ENCODE data around the gene NDFIP1.

The NDFIP1 gene

GRCh38 chr5:142191776-142192175 is 83.2 kb downstream of the NDFIP1 start:
- H3K4me3 ChIP-seq (ENCODE audit: low read depth, low read length): no peak overlapping the region
- H3K27ac ChIP-seq (ENCODE audit: low read depth, low read length): no peak overlapping the region
- H3K9me3 ChIP-seq (ENCODE audit: control insufficient read depth, insufficient read depth, low read length): no peaks in the 10 kb centered on the region
- no peak overlapping the region for H3K9ac ChIP-seq (ENCODE audit: low read depth, low read length)
- H3K36me3 ChIP-seq (ENCODE audit: control insufficient read depth, insufficient read depth, low read length): no peaks in the 10 kb centered on the region
- no peaks in the 10 kb centered on the region for H3K27me3 ChIP-seq (ENCODE audit: control insufficient read depth, insufficient read depth, low read length)
- H3K4me1 ChIP-seq (ENCODE audit: control insufficient read depth, insufficient read depth, low read length): peaks cover 6% of the 10 kb centered on the region

DNA sequence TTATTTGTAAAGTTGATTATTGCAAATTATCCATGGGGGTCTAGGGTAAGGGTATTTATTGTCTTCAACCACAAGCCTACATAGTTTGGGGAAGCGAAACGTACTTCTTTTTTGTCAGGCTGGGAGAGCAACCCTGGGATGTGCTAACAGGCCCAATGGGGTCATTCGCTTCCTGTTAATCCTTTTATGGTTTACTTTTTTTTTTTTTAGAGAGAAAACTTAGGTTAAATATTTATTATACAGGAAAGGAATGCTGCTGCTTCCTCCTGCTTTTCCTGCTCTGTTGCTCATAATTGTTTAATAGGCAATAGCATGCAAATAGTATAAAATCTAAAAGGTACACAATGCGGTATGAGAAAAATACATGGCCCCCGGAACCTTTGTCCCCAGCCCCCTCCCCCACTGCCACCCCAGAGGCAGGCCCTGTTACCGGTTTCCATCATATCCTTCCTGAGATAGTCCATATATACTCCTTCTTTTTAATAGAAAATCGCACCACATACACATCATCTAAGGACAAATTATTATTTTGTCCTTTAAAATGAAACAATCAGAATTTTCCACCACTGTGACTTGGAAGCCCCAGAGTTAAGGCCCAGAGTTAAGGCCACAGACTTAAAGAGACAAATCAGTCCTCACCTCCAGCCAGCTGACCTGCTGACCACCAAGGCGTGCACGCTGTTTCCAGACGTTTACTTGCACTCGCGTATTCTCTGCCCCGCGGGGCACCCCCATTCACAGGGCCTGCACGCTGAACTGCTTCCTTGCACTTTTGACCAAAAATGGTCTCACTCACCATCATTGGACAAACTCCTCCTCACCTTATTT is 83.9 kb downstream of the NDFIP1 start:
- no peak overlapping the region for H3K9ac ChIP-seq (ENCODE audit: low read depth, low read length)
- no peak overlapping the region for H3K27ac ChIP-seq (ENCODE audit: low read depth, low read length)

GRCh38 chr5:142193114-142193428 is 84.5 kb downstream of the NDFIP1 start:
- H3K36me3 ChIP-seq (ENCODE audit: control insufficient read depth, insufficient read depth, low read length): no peaks in the 10 kb centered on the region
- H3K9ac ChIP-seq (ENCODE audit: low read depth, low read length): no peak overlapping the region
- no peak overlapping the region for H3K27ac ChIP-seq (ENCODE audit: low read depth, low read length)
- peaks cover 12% of the 10 kb centered on the region for H3K4me1 ChIP-seq (ENCODE audit: control insufficient read depth, insufficient read depth, low read length)
- no peaks in the 10 kb centered on the region for H3K27me3 ChIP-seq (ENCODE audit: control insufficient read depth, insufficient read depth, low read length)
- H3K4me3 ChIP-seq (ENCODE audit: low read depth, low read length): no peak overlapping the region
- no peaks in the 10 kb centered on the region for H3K9me3 ChIP-seq (ENCODE audit: control insufficient read depth, insufficient read depth, low read length)

More for the DNA sequence above, 83.9 kb downstream of the NDFIP1 start:
- no peaks in the 10 kb centered on the region for H3K27me3 ChIP-seq (ENCODE audit: control insufficient read depth, insufficient read depth, low read length)
- H3K4me1 ChIP-seq (ENCODE audit: control insufficient read depth, insufficient read depth, low read length): peaks cover 9% of the 10 kb centered on the region
- no peaks in the 10 kb centered on the region for H3K9me3 ChIP-seq (ENCODE audit: control insufficient read depth, insufficient read depth, low read length)
- H3K36me3 ChIP-seq (ENCODE audit: control insufficient read depth, insufficient read depth, low read length): no peaks in the 10 kb centered on the region
- no peak overlapping the region for H3K4me3 ChIP-seq (ENCODE audit: low read depth, low read length)

DNA sequence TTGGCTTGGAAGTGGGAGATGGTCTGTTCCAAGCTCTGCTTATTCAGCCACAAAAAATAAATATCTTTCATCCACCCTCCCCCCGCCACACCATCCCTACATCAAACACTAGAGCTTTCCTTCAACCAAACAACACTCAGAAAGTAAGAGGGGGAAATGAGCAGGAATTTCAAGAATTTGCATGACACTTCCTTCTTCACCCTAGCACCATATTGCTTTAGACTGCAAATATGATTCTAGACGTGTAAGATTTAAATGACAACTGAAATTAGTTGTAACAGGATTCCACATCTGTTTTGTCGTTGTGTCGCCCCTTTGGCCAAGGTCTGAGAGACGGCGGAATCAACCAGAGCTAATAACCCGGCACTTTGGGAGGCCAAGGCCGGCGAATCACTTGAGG is 88.5 kb downstream of the NDFIP1 start:
- Histone ChIP-seq H3K27me3 (ENCODE audit: control insufficient read depth, insufficient read depth, low read length) (no peaks in the 10 kb centered on the region), H3K9me3 (ENCODE audit: control insufficient read depth, insufficient read depth, low read length) (no peaks in the 10 kb centered on the region), H3K4me1 (ENCODE audit: control insufficient read depth, insufficient read depth, low read length) (peaks cover 12% of the 10 kb centered on the region), H3K36me3 (ENCODE audit: control insufficient read depth, insufficient read depth, low read length) (no peaks in the 10 kb centered on the region), H3K4me3 (ENCODE audit: low read depth, low read length) (no peak overlapping the region), H3K9ac (ENCODE audit: low read depth, low read length) (no peak overlapping the region), H3K27ac (ENCODE audit: low read depth, low read length) (no peak overlapping the region)

GRCh38 chr5:142197781-142198180 is 89.2 kb downstream of the NDFIP1 start:
- Histone ChIP-seq H3K9ac (ENCODE audit: low read depth, low read length) (no peak overlapping the region), H3K4me3 (ENCODE audit: low read depth, low read length) (no peak overlapping the region), H3K9me3 (ENCODE audit: control insufficient read depth, insufficient read depth, low read length) (no peaks in the 10 kb centered on the region), H3K27me3 (ENCODE audit: control insufficient read depth, insufficient read depth, low read length) (no peaks in the 10 kb centered on the region), H3K36me3 (ENCODE audit: control insufficient read depth, insufficient read depth, low read length) (no peaks in the 10 kb centered on the region), H3K27ac (ENCODE audit: low read depth, low read length) (no peak overlapping the region), H3K4me1 (ENCODE audit: control insufficient read depth, insufficient read depth, low read length) (peaks cover 12% of the 10 kb centered on the region)

GRCh38 chr5:142199388-142199787 is 90.8 kb downstream of the NDFIP1 start:
- H3K36me3 ChIP-seq (ENCODE audit: control insufficient read depth, insufficient read depth, low read length): no peaks in the 10 kb centered on the region
- no peaks in the 10 kb centered on the region for H3K27me3 ChIP-seq (ENCODE audit: control insufficient read depth, insufficient read depth, low read length)
- H3K4me3 ChIP-seq (ENCODE audit: low read depth, low read length): no peak overlapping the region
- H3K4me1 ChIP-seq (ENCODE audit: control insufficient read depth, insufficient read depth, low read length): peaks cover 12% of the 10 kb centered on the region
- no peak overlapping the region for H3K27ac ChIP-seq (ENCODE audit: low read depth, low read length)
- H3K9me3 ChIP-seq (ENCODE audit: control insufficient read depth, insufficient read depth, low read length): no peaks in the 10 kb centered on the region
- no peak overlapping the region for H3K9ac ChIP-seq (ENCODE audit: low read depth, low read length)

- no peaks in the 10 kb centered on the region for H3K36me3 ChIP-seq (ENCODE audit: control insufficient read depth, insufficient read depth, low read length)
- peaks cover 12% of the 10 kb centered on the region for H3K4me1 ChIP-seq (ENCODE audit: control insufficient read depth, insufficient read depth, low read length)
- no peak overlapping the region for H3K4me3 ChIP-seq (ENCODE audit: low read depth, low read length)
- H3K27me3 ChIP-seq (ENCODE audit: control insufficient read depth, insufficient read depth, low read length): no peaks in the 10 kb centered on the region; the same call in 1 of the 2 replicates
- H3K27ac ChIP-seq (ENCODE audit: low read depth, low read length): no peak overlapping the region
- H3K9me3 ChIP-seq (ENCODE audit: control insufficient read depth, insufficient read depth, low read length): no peaks in the 10 kb centered on the region
- no peak overlapping the region for H3K9ac ChIP-seq (ENCODE audit: low read depth, low read length)
These were observed 91.8 kb downstream of the NDFIP1 start for GRCh38 chr5:142200387-142200786.

GRCh38 chr5:142201471-142201887 is 92.9 kb downstream of the NDFIP1 start:
- Histone ChIP-seq H3K4me3 (ENCODE audit: low read depth, low read length) (no peak overlapping the region), H3K9ac (ENCODE audit: low read depth, low read length) (no peak overlapping the region), H3K36me3 (ENCODE audit: control insufficient read depth, insufficient read depth, low read length) (no peaks in the 10 kb centered on the region), H3K9me3 (ENCODE audit: control insufficient read depth, insufficient read depth, low read length) (no peaks in the 10 kb centered on the region), H3K27me3 (ENCODE audit: control insufficient read depth, insufficient read depth, low read length) (no peaks in the 10 kb centered on the region; the same call in 1 of the 2 replicates), H3K4me1 (ENCODE audit: control insufficient read depth, insufficient read depth, low read length) (peaks cover 12% of the 10 kb centered on the region), H3K27ac (ENCODE audit: low read depth, low read length) (no peak overlapping the region)

- no peaks in the 10 kb centered on the region for H3K36me3 ChIP-seq (ENCODE audit: control insufficient read depth, insufficient read depth, low read length)
- no peak overlapping the region for H3K27ac ChIP-seq (ENCODE audit: low read depth, low read length)
- H3K4me1 ChIP-seq (ENCODE audit: control insufficient read depth, insufficient read depth, low read length): peaks cover 5% of the 10 kb centered on the region
- no peaks in the 10 kb centered on the region; the same call in 1 of the 2 replicates for H3K27me3 ChIP-seq (ENCODE audit: control insufficient read depth, insufficient read depth, low read length)
- no peaks in the 10 kb centered on the region for H3K9me3 ChIP-seq (ENCODE audit: control insufficient read depth, insufficient read depth, low read length)
- no peak overlapping the region for H3K4me3 ChIP-seq (ENCODE audit: low read depth, low read length)
- no peak overlapping the region for H3K9ac ChIP-seq (ENCODE audit: low read depth, low read length)
These were observed 93.7 kb downstream of the NDFIP1 start for GRCh38 chr5:142202282-142202681.

All from HUES48 (cell line).